Caco-2 (cell line): ENCODE results near the gene TET3. TPM values are rescaled to one million over a fixed set of nuclear protein-coding genes. Genes with fewer than 3 reads are reported as not detected.

Experiments used
- BruUV-seq: library from RNA; stranded (reverse); fragments of 400-500 nt; replicated peaks from 2 replicates; lab custom pipeline; 2021; lab: Mats Ljungman, UMichigan
- CTCF ChIA-PET: fragments of 300-600 bp; sonication (Branson Sonifier 250); formaldehyde crosslinking; loops from one replicate; lab custom pipeline; 2022; ENCODE audit warnings: antibody characterized with exemption; lab: Charles Lee
- POLR2A ChIA-PET: fragments of 300-600 bp; sonication (Branson Sonifier 250); formaldehyde crosslinking; loops from one replicate; lab custom pipeline; 2022; ENCODE audit warnings: antibody characterized with exemption; lab: Charles Lee
- DNase-seq, 2 experiments: peaks; one replicate each; pipeline versions ENCODE4 v3.0.0 to v3.0.0-alpha.2; 2020 to 2022
- H3K27me3 ChIP-seq: replicated peaks from 2 replicates; pipeline ENCODE4 v1.6.0; 2011; ENCODE audit warnings: low read length; ENCODE audit not compliant: control insufficient read depth, insufficient read depth
- H3K36me3 ChIP-seq: 2 replicates; pipeline ENCODE4 v1.5.1; 2011; ENCODE audit warnings: low read length; ENCODE audit not compliant: control insufficient read depth, insufficient read depth
- H3K4me1 ChIP-seq: fragments of 250-450 bp; sonication (Bioruptor Pico); 2 replicates; pipeline ENCODE4 v1.5.1; 2020; ENCODE audit warnings: mild to moderate bottlenecking
- H3K4me3 ChIP-seq: 2 replicates; pipeline ENCODE4 v1.5.1; 2011; ENCODE audit warnings: low read depth, mild to moderate bottlenecking, control low read depth, low read length
- H3K9me3 ChIP-seq: fragments of 250-450 bp; sonication (Bioruptor Pico); 2 replicates; pipeline ENCODE4 v1.5.1; 2020; ENCODE audit warnings: mild to moderate bottlenecking, moderate library complexity
- H3K27ac Mint-ChIP-seq: one replicate; pipeline ENCODE4 v1.8.0; 2022; ENCODE audit warnings: mixed read lengths; ENCODE audit not compliant: unreplicated experiment
- H3K27me3 Mint-ChIP-seq: one replicate; pipeline ENCODE4 v1.8.0; 2022; ENCODE audit warnings: mixed read lengths; ENCODE audit not compliant: insufficient read depth, unreplicated experiment
- H3K36me3 Mint-ChIP-seq: one replicate; pipeline ENCODE4 v1.8.0; 2022; ENCODE audit warnings: mild to moderate bottlenecking, mixed read lengths; ENCODE audit not compliant: insufficient read depth, unreplicated experiment
- H3K4me1 Mint-ChIP-seq: one replicate; pipeline ENCODE4 v1.8.0; 2022; ENCODE audit warnings: low read depth, mixed read lengths; ENCODE audit not compliant: unreplicated experiment
- H3K4me3 Mint-ChIP-seq: one replicate; pipeline ENCODE4 v1.8.0; 2022; ENCODE audit warnings: mild to moderate bottlenecking, moderate library complexity, mixed read lengths; ENCODE audit not compliant: unreplicated experiment
- H3K9me3 Mint-ChIP-seq: one replicate; pipeline ENCODE4 v1.8.0; 2022; ENCODE audit warnings: mixed read lengths; ENCODE audit not compliant: unreplicated experiment
- intact Hi-C: fragments of 100-400 bp; cut with micrococcal nuclease; formaldehyde crosslinking; loops from one replicate; pipeline ENCODE4 v1.10.0; 2022; ENCODE audit not compliant: unreplicated experiment
- total RNA-seq: library from RNA; stranded (reverse); gene quantifications from 2 replicates; pipeline ENCODE4 v1.2.3, GENCODE V29; 2022
- TF ChIP-seq, protein P1 (sequence below), 2 experiments: fragments of 200-600 bp in 1 of 2; IDR thresholded peaks; 1 replicate in 1 of 2; 2 replicates in 1 of 2; pipeline versions ENCODE4 v1.5.1 to v1.8.0; 2011 to 2022; ENCODE audit warnings: antibody characterized with exemption in 1 of 2, control low read depth in 1 of 2, inconsistent platforms in 1 of 2, low read depth in 1 of 2, low read length in 1 of 2, mild to moderate bottlenecking in 1 of 2, moderate library complexity in 1 of 2; ENCODE audit not compliant: insufficient read depth in 1 of 2, severe bottlenecking in 1 of 2, unreplicated experiment in 1 of 2

TET3 gene
- total RNA-seq, 1 experiment from 2014 or later: 27.5 TPM

DNA sequence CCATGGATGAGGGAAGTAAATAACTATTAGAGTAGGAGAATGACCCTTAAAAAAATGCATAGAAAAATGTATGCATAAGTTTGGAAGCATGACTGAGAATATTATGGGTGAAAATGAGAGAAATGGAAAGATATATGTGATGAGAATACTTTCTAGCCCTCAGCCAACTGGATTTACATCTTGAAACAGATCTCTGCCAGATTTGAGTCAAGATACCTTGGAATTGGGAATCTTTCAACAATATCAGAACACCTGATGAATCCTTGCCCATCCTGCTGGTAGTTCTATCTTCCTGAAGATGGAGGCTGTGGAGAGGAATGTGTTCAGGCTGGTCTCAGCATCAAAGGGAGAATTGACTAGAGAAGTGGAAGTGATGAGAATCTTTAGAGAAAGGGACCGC is 5.8 kb downstream of the TET3 start:
- H3K4me1 Mint-ChIP-seq: peaks cover 15% of the 10 kb centered on the region
- CTCF ChIA-PET: no interaction called here
- intact Hi-C loops: no loop called here

DNA sequence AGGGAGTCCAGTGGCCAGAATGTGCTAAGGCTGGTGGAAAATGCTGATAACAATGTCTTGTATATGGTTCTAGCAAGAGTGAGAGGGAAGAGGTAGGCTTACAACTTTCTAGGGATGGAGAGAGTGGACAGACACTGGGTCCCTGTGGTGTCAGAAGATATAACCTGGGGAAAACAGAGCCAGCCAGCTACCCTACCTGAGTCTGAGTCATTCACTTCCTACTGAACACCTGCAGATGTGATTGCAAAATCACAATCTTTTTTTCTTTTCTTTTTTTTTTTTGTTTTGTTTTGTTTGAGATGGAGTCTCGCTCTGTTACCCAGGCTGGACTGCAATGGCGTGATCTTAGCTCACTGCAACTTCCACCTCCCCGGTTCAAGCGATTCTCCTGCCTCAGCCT is 7.3 kb downstream of the TET3 start:
- H3K4me3 ChIP-seq: no peak overlapping the region
- H3K4me1 ChIP-seq: peaks cover 5% of the 10 kb centered on the region
- H3K9me3 Mint-ChIP-seq: peaks cover 9% of the 10 kb centered on the region
- TF ChIP-seq, protein P1, sequence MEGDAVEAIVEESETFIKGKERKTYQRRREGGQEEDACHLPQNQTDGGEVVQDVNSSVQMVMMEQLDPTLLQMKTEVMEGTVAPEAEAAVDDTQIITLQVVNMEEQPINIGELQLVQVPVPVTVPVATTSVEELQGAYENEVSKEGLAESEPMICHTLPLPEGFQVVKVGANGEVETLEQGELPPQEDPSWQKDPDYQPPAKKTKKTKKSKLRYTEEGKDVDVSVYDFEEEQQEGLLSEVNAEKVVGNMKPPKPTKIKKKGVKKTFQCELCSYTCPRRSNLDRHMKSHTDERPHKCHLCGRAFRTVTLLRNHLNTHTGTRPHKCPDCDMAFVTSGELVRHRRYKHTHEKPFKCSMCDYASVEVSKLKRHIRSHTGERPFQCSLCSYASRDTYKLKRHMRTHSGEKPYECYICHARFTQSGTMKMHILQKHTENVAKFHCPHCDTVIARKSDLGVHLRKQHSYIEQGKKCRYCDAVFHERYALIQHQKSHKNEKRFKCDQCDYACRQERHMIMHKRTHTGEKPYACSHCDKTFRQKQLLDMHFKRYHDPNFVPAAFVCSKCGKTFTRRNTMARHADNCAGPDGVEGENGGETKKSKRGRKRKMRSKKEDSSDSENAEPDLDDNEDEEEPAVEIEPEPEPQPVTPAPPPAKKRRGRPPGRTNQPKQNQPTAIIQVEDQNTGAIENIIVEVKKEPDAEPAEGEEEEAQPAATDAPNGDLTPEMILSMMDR (IDR thresholded peaks at IDR 0.05; ENCODE audit: insufficient read depth in 1 of 2, low read depth in 1 of 2, low read length in 1 of 2, severe bottlenecking in 1 of 2, unreplicated experiment in 1 of 2): no peak
- H3K27ac Mint-ChIP-seq: no peak overlapping the region
- ChIA-PET CTCF (no interaction called here), POLR2A (interaction anchor here (0.6 kb wide), 1 partner anchor 98 kb away, joined by 4 read pairs; no protein-coding TSS in a partner anchor)
- peaks cover 7% of the 10 kb centered on the region for H3K36me3 ChIP-seq
- H3K4me3 Mint-ChIP-seq: no peak overlapping the region
- peaks cover 46% of the 10 kb centered on the region for H3K36me3 Mint-ChIP-seq
- no peaks in the 10 kb centered on the region for H3K27me3 ChIP-seq
- peaks cover 10% of the 10 kb centered on the region for H3K4me1 Mint-ChIP-seq
- no peaks in the 10 kb centered on the region for H3K9me3 ChIP-seq
- DNase-seq: no peak
- BruUV-seq: no TSS peak
- no peaks in the 10 kb centered on the region for H3K27me3 Mint-ChIP-seq
- intact Hi-C loops: no loop called here

More for the DNA sequence above, 5.8 kb downstream of the TET3 start:
- no peak overlapping the region for H3K4me3 ChIP-seq
- POLR2A ChIA-PET: no interaction called here
- no peak overlapping the region for H3K4me3 Mint-ChIP-seq
- H3K27me3 ChIP-seq: no peaks in the 10 kb centered on the region
- H3K9me3 Mint-ChIP-seq: peaks cover 9% of the 10 kb centered on the region
- no peaks in the 10 kb centered on the region for H3K9me3 ChIP-seq
- H3K27ac Mint-ChIP-seq: no peak overlapping the region
- H3K36me3 Mint-ChIP-seq: peaks cover 61% of the 10 kb centered on the region
- peaks cover 9% of the 10 kb centered on the region for H3K36me3 ChIP-seq
- no peaks in the 10 kb centered on the region for H3K27me3 Mint-ChIP-seq
- no TSS peak for BruUV-seq
- no peak for DNase-seq
- TF ChIP-seq, protein P1 (IDR thresholded peaks at IDR 0.05; ENCODE audit: insufficient read depth in 1 of 2, low read depth in 1 of 2, low read length in 1 of 2, severe bottlenecking in 1 of 2, unreplicated experiment in 1 of 2): no peak
- peaks cover 20% of the 10 kb centered on the region for H3K4me1 ChIP-seq

DNA sequence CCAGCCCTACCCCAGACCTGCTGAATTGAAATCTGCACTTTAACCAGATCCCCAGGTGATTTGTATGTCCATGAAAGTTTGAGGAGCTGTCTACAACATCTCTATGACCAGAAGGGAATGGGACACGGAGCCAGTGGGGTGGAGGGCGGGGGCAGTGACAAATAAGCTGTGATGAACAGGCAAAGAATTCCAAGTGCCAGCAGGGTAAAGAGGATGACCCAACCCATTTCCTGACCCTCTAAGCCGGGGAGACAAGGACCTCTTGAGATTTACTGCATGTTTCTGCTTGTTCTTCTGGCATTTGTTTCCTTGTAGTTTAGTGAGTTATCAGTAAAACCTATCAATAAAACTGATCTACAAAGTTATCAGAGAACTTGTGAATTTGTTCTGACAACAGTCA is 8.7 kb downstream of the TET3 start:
- Mint-ChIP-seq H3K36me3 (peaks cover 38% of the 10 kb centered on the region), H3K9me3 (peaks cover 9% of the 10 kb centered on the region), H3K27me3 (no peaks in the 10 kb centered on the region), H3K4me1 (peaks cover 13% of the 10 kb centered on the region), H3K4me3 (no peak overlapping the region), H3K27ac (no peak overlapping the region)
- BruUV-seq: no TSS peak
- Histone ChIP-seq H3K27me3 (no peaks in the 10 kb centered on the region), H3K36me3 (peaks cover 4% of the 10 kb centered on the region), H3K9me3 (no peaks in the 10 kb centered on the region), H3K4me3 (no peak overlapping the region), H3K4me1 (no peaks in the 10 kb centered on the region)
- intact Hi-C loops: no loop called here
- POLR2A ChIA-PET: no interaction called here
- CTCF ChIA-PET: no interaction called here
- DNase-seq: no peak
- TF ChIP-seq, protein P1 (IDR thresholded peaks at IDR 0.05; ENCODE audit: insufficient read depth in 1 of 2, low read depth in 1 of 2, low read length in 1 of 2, severe bottlenecking in 1 of 2, unreplicated experiment in 1 of 2): no peak
